ENCODE data around the gene TEKT2. TPM values are rescaled to one million over a fixed set of nuclear protein-coding genes. Genes with fewer than 3 reads are reported as not detected.

TEKT2 gene
- total RNA-seq, 1 donor from 2014 or later, result 0.23 TPM

- no peak for DNase-seq (ENCODE audit: extremely low read depth, low read depth, low spot score)
These were observed 15.9 kb downstream of the TEKT2 start for GRCh38 chr1:36099681-36100341.

GRCh38 chr1:36100376-36100775, 16.5 kb downstream of the TEKT2 start:
- no peak for DNase-seq (ENCODE audit: extremely low read depth, low read depth, low spot score)

GRCh38 chr1:36101546-36101945, 17.7 kb downstream of the TEKT2 start:
- DNase-seq (ENCODE audit: extremely low read depth, low read depth, low spot score), result no peak

GRCh38 chr1:36106269-36106668, 22.4 kb downstream of the TEKT2 start:
- DNase-seq (ENCODE audit: extremely low read depth, low read depth, low spot score), result no peak

GRCh38 chr1:36107394-36107793, 23.5 kb downstream of the TEKT2 start:
- DNase-seq (ENCODE audit: extremely low read depth, low read depth, low spot score), result no peak

- DNase-seq (ENCODE audit: extremely low read depth, low read depth, low spot score), result no peak
These were observed 24.4 kb downstream of the TEKT2 start for GRCh38 chr1:36108314-36108713.

GRCh38 chr1:36109041-36109679, 25.3 kb downstream of the TEKT2 start:
- DNase-seq (ENCODE audit: extremely low read depth, low read depth, low spot score), result no peak

- DNase-seq (ENCODE audit: extremely low read depth, low read depth, low spot score), result no peak
These were observed 27.3 kb downstream of the TEKT2 start for GRCh38 chr1:36111151-36111550.

- DNase-seq (ENCODE audit: extremely low read depth, low read depth, low spot score), result no peak
These were observed 28.9 kb downstream of the TEKT2 start for GRCh38 chr1:36112823-36113222.

- DNase-seq (ENCODE audit: extremely low read depth, low read depth, low spot score), result no peak
These were observed 30.5 kb downstream of the TEKT2 start for GRCh38 chr1:36114371-36114770.

GRCh38 chr1:36115200-36115669, 31.3 kb downstream of the TEKT2 start:
- DNase-seq (ENCODE audit: extremely low read depth, low read depth, low spot score), result no peak

- DNase-seq (ENCODE audit: extremely low read depth, low read depth, low spot score), result no peak
These were observed 32.0 kb downstream of the TEKT2 start for GRCh38 chr1:36115931-36116330.

- DNase-seq (ENCODE audit: extremely low read depth, low read depth, low spot score), result no peak
These were observed 33.0 kb downstream of the TEKT2 start for GRCh38 chr1:36116901-36117300.

GRCh38 chr1:36118447-36119204, 34.7 kb downstream of the TEKT2 start:
- no peak for DNase-seq (ENCODE audit: extremely low read depth, low read depth, low spot score)

GRCh38 chr1:36119456-36119855, 35.6 kb downstream of the TEKT2 start:
- DNase-seq (ENCODE audit: extremely low read depth, low read depth, low spot score), result no peak

GRCh38 chr1:36122062-36123030, 38.5 kb downstream of the TEKT2 start:
- no peak for DNase-seq (ENCODE audit: extremely low read depth, low read depth, low spot score)

GRCh38 chr1:36123356-36123755, 39.5 kb downstream of the TEKT2 start:
- DNase-seq (ENCODE audit: extremely low read depth, low read depth, low spot score), result no peak

- no peak for DNase-seq (ENCODE audit: extremely low read depth, low read depth, low spot score)
These were observed 40.7 kb downstream of the TEKT2 start for GRCh38 chr1:36124404-36125128.

GRCh38 chr1:36125129-36125991, 41.5 kb downstream of the TEKT2 start, which contains the start of gene COL8A2:
COL8A2 (minus strand) TSS chr1:36125222; CDS start chr1:36100242, 24,980 bp downstream.
- no peak for DNase-seq (ENCODE audit: extremely low read depth, low read depth, low spot score)

Data from glomerular endothelial cell (primary cell).